Naive B cell (primary cell): ENCODE measurements around the gene GCH1. TPM values are rescaled to one million over a fixed set of nuclear protein-coding genes. Genes with fewer than 3 reads are reported as not detected.

ENCODE experiments used
- ATAC-seq, 2 donors: fragments of 150-1000 bp; cut with Tn5 transposase; 2 replicates each; pipeline ENCODE4 v1.10.0; 2021; ENCODE audit warnings: low read depth in 2 of 2, mild to moderate bottlenecking in 2 of 2, moderate library complexity in 2 of 2
- DNase-seq: peaks from one replicate; pipeline ENCODE4 v3.0.0; 2022
- H3K27ac Mint-ChIP-seq, 6 donors: one replicate each; pipeline ENCODE4 v1.8.0; 2020 to 2022; ENCODE audit warnings: mild to moderate bottlenecking in 6 of 6, mixed read lengths in 6 of 6, moderate library complexity in 5 of 6, inconsistent platforms in 2 of 6
- H3K27me3 Mint-ChIP-seq, 3 donors: one replicate each; pipeline ENCODE4 v1.8.0; 2021 to 2022; ENCODE audit warnings: mixed read lengths in 3 of 3, mild to moderate bottlenecking in 1 of 3
- H3K36me3 Mint-ChIP-seq, 2 donors: one replicate each; pipeline ENCODE4 v1.8.0; 2020 to 2022; ENCODE audit warnings: mixed read lengths in 2 of 2, inconsistent platforms in 1 of 2, mild to moderate bottlenecking in 1 of 2
- H3K4me1 Mint-ChIP-seq, 3 donors: one replicate each; pipeline ENCODE4 v1.8.0; 2020 to 2022; ENCODE audit warnings: mixed read lengths in 3 of 3, inconsistent platforms in 1 of 3, mild to moderate bottlenecking in 1 of 3, moderate library complexity in 1 of 3
- H3K4me3 Mint-ChIP-seq, 8 donors: one replicate each; pipeline ENCODE4 v1.8.0; 2020 to 2022; ENCODE audit warnings: mild to moderate bottlenecking in 8 of 8, mixed read lengths in 8 of 8, moderate library complexity in 8 of 8, inconsistent platforms in 2 of 8
- H3K9me3 Mint-ChIP-seq, 7 donors: one replicate each; pipeline ENCODE4 v1.8.0; 2020 to 2022; ENCODE audit warnings: mixed read lengths in 7 of 7, mild to moderate bottlenecking in 5 of 7, inconsistent platforms in 2 of 7, moderate library complexity in 1 of 7
- polyA plus RNA-seq, 6 donors: library from polyadenylated mRNA; unstranded; fragments of 300-500 nt; fragmentation: Illumina TruSeq; gene quantifications; one replicate each; pipeline ENCODE4 v1.2.3, GENCODE V29; 2021; ENCODE audit warnings: low read depth in 6 of 6

The GCH1 gene
- polyA plus RNA-seq, 6 donors from 2014 or later = 18.8 to 31.2 (median 27.8) TPM

DNA sequence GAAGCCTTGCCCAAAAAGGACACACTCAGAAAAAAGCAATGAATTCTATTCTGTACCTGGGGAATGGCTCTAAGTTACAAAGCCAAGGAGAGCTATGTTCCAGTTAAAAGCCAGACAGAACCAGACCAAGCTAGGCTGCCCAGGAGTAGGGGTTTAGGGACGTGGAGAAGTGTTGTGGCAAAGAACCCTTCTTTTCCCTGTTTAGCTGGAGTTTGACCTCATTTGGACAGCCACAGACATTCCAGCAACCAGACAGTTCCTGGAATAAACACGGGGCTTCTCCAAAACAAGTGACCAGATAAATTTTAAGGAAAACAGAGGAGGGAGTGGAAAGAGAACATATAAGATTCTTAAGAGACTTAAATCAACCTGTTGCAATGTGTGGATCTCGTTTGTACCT lies 62.3 kb downstream of the GCH1 start:
- DNase-seq (no peak), ATAC-seq (no peak)
- Mint-ChIP-seq H3K27ac (peak overlapping the region in 1 of 6 donors; percentile 48), H3K36me3 (peaks cover 26 to 35% of the 10 kb centered on the region in 2 donors), H3K27me3 (no peaks in the 10 kb centered on the region), H3K4me3 (no peak overlapping the region), H3K9me3 (no peaks in the 10 kb centered on the region), H3K4me1 (no peaks in the 10 kb centered on the region)

DNA sequence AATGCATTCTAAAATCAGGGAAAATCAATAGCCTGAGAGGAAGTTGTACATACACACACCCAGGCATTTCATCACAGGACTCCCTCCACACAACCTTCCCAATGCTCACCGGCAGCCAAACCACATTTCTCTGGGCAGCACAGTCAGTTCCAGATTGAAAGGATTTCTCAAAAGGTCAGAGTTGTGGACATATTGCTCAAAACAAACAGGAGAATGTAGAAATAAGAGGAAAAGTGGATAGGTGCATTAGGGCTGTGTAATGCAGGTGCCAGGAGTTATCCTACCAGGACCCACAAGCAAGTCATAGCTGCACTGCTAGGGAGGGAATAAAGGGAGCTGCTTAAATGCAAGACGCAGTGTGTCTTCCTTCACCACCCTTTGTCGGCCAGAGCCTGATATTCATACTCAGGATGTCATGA lies 62.9 kb downstream of the GCH1 start:
- H3K9me3 Mint-ChIP-seq = no peaks in the 10 kb centered on the region
- no peaks in the 10 kb centered on the region for H3K4me1 Mint-ChIP-seq
- H3K27ac Mint-ChIP-seq = peak overlapping the region in 1 of 6 donors; percentile 41
- ATAC-seq (no peak), DNase-seq (no peak)
- no peak overlapping the region for H3K4me3 Mint-ChIP-seq
- H3K27me3 Mint-ChIP-seq = no peaks in the 10 kb centered on the region
- H3K36me3 Mint-ChIP-seq = peaks cover 26 to 36% of the 10 kb centered on the region in 2 donors

DNA sequence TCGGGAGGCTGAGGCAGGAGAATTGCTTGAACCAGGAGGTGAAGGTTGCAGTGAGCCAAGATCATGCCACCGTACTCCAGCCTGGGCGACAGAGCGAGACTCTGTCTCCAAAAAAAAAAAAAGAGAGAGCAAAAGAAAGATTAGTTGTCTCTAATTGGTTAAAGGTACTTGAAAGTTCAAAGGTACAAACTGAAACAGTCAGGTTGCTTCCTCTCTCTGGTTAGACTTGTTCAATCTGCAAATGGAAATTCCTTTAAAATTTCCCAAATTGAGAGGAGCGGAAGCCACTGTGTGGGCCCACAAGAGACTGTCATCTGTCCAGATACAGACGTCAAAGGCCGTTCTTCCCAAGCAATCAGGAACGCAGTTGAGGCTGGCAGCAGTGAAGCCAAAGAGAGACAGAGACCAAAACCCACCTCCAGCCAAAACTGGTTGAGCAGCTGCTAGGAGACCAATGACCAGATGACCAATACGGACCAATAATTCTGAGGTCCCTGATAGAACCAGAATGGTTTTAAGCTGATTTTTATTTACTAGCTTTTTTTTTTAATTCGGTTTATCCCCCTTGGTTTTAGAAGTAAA lies 63.6 kb downstream of the GCH1 start:
- Mint-ChIP-seq H3K4me1 (no peaks in the 10 kb centered on the region), H3K9me3 (no peaks in the 10 kb centered on the region), H3K27me3 (no peaks in the 10 kb centered on the region), H3K36me3 (peaks cover 26 to 30% of the 10 kb centered on the region in 2 donors), H3K4me3 (no peak overlapping the region), H3K27ac (peak overlapping the region in 1 of 6 donors; percentile 41)
- DNase-seq (no peak), ATAC-seq (no peak)

DNA sequence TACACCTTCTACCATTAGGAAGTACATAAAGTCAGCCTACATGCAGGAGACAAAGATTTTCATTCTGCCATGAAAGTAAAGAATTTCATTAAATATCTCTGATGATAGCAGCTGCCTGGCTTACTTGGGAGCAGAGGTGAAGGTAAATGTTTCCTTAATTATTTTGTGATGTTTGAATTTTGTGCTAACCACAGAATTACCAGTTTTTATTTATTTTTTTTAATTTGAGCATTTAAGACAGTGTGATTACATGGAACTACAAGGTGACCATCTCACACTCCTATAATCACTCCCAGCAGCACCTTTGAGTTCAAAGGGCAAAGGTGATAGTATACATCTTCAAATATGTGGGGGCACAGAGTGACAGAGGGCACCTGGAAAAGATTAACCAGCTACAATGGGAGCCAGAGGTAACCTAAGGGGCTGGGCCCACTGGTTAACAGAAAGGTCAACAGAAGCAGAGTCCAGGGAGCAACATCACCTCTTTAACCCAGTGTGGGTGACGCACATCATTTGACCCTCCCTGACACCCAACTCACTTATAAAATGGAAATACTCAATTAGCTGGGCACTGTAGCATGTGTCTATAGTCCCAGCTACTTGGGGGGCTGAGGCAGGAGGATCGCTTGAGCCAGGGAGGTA lies 65.0 kb downstream of the GCH1 start:
- Mint-ChIP-seq H3K9me3 (peaks cover 0 to 5% (median 0%) of the 10 kb centered on the region in 7 donors), H3K36me3 (peaks cover 26 to 32% of the 10 kb centered on the region in 2 donors), H3K27me3 (no peaks in the 10 kb centered on the region), H3K27ac (peak overlapping the region in 1 of 6 donors; percentile 63), H3K4me1 (no peaks in the 10 kb centered on the region), H3K4me3 (peak overlapping the region in 1 of 8 donors; percentile 29)
- DNase-seq (no peak), ATAC-seq (no peak)

GRCh38 chr14:54836231-54836630 lies 66.4 kb downstream of the GCH1 start:
- no peak overlapping the region for H3K4me3 Mint-ChIP-seq
- no peaks in the 10 kb centered on the region for H3K27me3 Mint-ChIP-seq
- H3K9me3 Mint-ChIP-seq = peaks cover 0 to 8% (median under 1%) of the 10 kb centered on the region in 7 donors
- H3K4me1 Mint-ChIP-seq = no peaks in the 10 kb centered on the region
- ATAC-seq = no peak
- peaks cover 25 to 29% of the 10 kb centered on the region in 2 donors for H3K36me3 Mint-ChIP-seq
- DNase-seq = no peak
- no peak overlapping the region for H3K27ac Mint-ChIP-seq

DNA sequence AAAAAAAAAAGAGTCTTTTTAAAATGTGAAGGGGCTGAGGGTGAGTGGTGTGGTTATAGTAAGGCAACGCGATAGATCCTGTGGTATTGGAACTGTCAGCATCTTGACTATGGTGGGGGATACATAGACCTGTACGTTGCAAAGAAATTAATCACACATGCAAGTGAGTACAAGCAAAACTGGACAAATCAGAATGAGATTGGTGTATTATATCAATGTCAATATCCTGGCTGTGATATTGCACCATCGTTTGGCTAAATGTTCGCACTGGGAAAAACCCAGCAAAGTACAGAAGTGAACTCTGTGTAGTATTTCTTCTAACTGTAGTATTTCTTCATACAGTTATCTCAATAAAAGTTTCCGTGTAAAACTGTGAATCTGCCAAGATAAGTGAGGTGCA lies 67.9 kb downstream of the GCH1 start:
- no peak for DNase-seq
- no peaks in the 10 kb centered on the region for H3K4me1 Mint-ChIP-seq
- no peak for ATAC-seq
- no peak overlapping the region for H3K27ac Mint-ChIP-seq
- no peak overlapping the region for H3K4me3 Mint-ChIP-seq
- peaks cover 10 to 17% of the 10 kb centered on the region in 2 donors for H3K36me3 Mint-ChIP-seq
- peaks cover 0 to 16% (median 8%) of the 10 kb centered on the region in 7 donors for H3K9me3 Mint-ChIP-seq
- H3K27me3 Mint-ChIP-seq = no peaks in the 10 kb centered on the region

- Mint-ChIP-seq H3K36me3 (peaks cover 4 to 10% of the 10 kb centered on the region in 2 donors), H3K27me3 (no peaks in the 10 kb centered on the region), H3K27ac (no peak overlapping the region), H3K4me1 (no peaks in the 10 kb centered on the region), H3K9me3 (peaks cover 0 to 16% (median 8%) of the 10 kb centered on the region in 7 donors), H3K4me3 (no peak overlapping the region)
- DNase-seq (no peak), ATAC-seq (no peak)
Observed at GRCh38 chr14:54834081-54834480, 68.5 kb downstream of the GCH1 start.

DNA sequence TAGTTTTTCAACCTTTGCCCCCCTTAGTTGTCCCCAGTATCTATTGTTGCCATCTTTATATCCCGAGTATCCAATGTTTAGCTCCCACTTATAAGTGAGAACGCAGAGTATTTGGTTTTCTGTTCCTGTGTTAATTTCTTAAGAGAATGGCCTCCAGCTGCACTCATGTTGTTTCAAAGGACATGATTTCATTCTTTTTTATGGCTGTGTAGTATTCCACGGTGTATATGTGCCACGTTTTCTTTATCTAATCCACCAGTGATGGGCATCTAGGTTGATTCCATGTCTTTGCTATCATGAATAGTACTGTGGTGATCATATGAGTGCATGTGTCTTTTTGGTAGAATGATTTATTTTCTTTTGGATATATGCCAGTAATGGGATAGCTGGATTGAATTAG lies 72.0 kb downstream of the GCH1 start:
- no peak for DNase-seq
- H3K4me1 Mint-ChIP-seq = no peaks in the 10 kb centered on the region
- ATAC-seq = no peak

DNA sequence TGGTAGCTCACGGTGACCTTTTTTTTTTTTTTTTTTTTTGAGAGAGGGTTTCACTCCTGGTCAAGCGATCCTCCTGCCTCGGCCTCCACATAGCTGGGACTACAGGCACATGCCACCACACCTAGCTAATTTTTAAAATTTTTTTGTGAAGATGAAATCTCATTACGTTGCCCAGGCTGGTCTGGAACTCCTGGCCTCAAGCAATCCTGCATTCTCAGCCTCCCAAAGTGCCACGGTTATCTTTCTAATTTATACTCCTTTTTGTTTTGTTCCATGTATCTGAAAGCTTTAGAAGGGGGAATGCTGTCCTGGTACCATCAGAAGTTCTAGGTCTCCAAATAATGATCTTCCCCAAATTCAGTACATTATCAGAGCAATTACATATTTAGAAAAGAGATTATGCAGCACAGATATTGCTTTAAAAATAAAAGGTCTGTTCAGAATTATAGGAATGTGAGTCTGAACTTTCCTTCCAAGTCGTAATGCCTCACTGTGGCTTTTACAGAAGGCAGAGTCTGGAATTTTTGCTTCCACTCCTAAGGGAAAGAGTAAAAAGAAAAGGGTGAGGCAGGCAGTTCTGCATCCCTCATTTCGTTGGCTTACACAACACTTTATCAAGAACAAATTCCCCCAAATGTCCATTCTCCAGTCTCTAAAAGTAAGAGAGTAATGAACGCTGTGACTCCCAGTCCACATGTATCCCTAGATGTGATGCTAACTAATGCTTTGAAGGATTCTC lies 73.0 kb downstream of the GCH1 start:
- no peaks in the 10 kb centered on the region for H3K27me3 Mint-ChIP-seq
- ATAC-seq = no peak
- H3K4me1 Mint-ChIP-seq = no peaks in the 10 kb centered on the region
- H3K9me3 Mint-ChIP-seq = peaks cover 11 to 35% (median 26%) of the 10 kb centered on the region in 7 donors
- H3K36me3 Mint-ChIP-seq = peaks cover 18% of the 10 kb centered on the region in 2 donors
- DNase-seq = no peak
- no peak overlapping the region for H3K4me3 Mint-ChIP-seq
- peak overlapping the region in 1 of 6 donors; percentile 79 for H3K27ac Mint-ChIP-seq

More for the DNA sequence above, 72.0 kb downstream of the GCH1 start:
- H3K36me3 Mint-ChIP-seq = peaks cover 13 to 16% of the 10 kb centered on the region in 2 donors
- H3K27ac Mint-ChIP-seq = no peak overlapping the region
- peaks cover 7 to 29% (median 20%) of the 10 kb centered on the region in 7 donors for H3K9me3 Mint-ChIP-seq
- H3K4me3 Mint-ChIP-seq = no peak overlapping the region
- no peaks in the 10 kb centered on the region for H3K27me3 Mint-ChIP-seq

DNA sequence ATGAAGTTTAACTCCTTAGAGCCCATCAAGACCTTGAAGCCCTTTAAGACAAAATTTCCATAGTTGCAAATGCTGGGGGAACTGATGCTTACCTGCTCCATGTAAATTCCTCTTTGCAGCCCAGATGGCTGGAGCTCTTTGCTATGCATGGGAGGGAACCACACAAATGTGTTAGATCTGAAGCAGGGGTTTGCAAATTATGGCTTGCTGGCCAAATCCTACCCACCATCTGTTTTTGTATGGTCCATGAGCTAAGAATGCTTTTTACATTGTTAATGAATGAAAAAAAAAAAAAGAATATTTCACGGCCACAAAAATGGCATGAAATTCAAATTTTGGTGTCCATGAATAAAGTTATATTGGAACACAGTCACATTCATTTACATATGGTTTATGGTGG lies 74.6 kb downstream of the GCH1 start:
- Mint-ChIP-seq H3K36me3 (peaks cover 24 to 26% of the 10 kb centered on the region in 2 donors), H3K4me3 (no peak overlapping the region), H3K9me3 (peaks cover 20 to 51% (median 38%) of the 10 kb centered on the region in 7 donors), H3K27ac (no peak overlapping the region), H3K4me1 (no peaks in the 10 kb centered on the region), H3K27me3 (no peaks in the 10 kb centered on the region)
- ATAC-seq = no peak
- no peak for DNase-seq

DNA sequence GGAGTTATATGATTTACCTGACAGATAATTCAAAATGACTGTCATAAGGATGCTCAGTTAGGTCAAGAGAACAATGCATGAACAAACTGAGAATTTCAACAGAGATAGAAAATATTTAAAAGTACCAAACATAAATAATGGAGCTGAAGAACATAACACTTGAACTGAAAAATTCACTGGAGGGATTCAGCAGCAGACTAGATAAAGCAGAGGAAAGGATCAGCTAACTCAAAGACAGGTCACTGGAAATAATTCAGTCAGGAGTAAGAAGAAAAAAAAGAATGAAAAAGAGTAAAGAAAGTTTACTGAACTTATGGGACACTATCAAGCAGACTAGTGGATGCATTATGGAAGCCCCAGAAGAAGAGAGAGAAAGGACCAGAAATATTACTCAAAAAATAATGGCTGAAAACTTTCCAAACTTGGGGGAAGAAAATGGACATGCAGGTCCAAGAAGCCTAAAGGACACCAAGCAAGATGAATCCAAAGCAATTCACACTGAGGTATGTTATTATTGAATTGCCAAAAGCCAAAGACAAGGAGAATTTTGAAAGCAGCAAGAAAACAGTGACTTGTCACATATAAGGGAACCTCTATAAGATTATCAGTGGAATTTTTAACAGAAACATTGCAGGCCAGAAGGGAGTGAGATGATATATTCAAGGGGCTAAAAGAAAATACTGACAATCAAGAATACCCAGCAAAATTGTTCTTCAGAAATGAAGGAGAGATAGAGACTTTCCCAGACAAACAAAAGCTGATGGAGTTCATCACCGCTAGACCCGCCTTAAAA lies 78.7 kb downstream of the GCH1 start:
- H3K9me3 Mint-ChIP-seq = peaks cover 21 to 44% (median 33%) of the 10 kb centered on the region in 7 donors
- no peak overlapping the region for H3K4me3 Mint-ChIP-seq
- no peak for DNase-seq
- H3K27me3 Mint-ChIP-seq = peaks cover 0 to 18% (median 12%) of the 10 kb centered on the region in 3 donors
- no peaks in the 10 kb centered on the region for H3K4me1 Mint-ChIP-seq
- H3K27ac Mint-ChIP-seq = no peak overlapping the region
- H3K36me3 Mint-ChIP-seq = peaks cover 23 to 26% of the 10 kb centered on the region in 2 donors
- no peak for ATAC-seq

- Mint-ChIP-seq H3K4me3 (no peak overlapping the region), H3K27ac (no peak overlapping the region), H3K27me3 (peaks cover 0 to 18% (median 12%) of the 10 kb centered on the region in 3 donors), H3K9me3 (peaks cover 21 to 43% (median 33%) of the 10 kb centered on the region in 7 donors), H3K36me3 (peaks cover 23 to 26% of the 10 kb centered on the region in 2 donors), H3K4me1 (no peaks in the 10 kb centered on the region)
- ATAC-seq (no peak), DNase-seq (no peak)
Observed at GRCh38 chr14:54822685-54823084, 79.9 kb downstream of the GCH1 start.
